Activated CD4-positive, alpha-beta memory T cell treated with anti-CD3 and anti-CD28 coated beads for 36 hours (primary cell): Measurements from ENCODE around the gene NLRP14. TPM values are rescaled to one million over a fixed set of nuclear protein-coding genes. Genes with fewer than 3 reads are reported as not detected.

Experiments
- CTCF ChIA-PET: fragments of 350-600 bp; sonication (Branson Sonifier 250); formaldehyde crosslinking; loops from one replicate; lab custom pipeline; 2021; ENCODE audit warnings: antibody characterized with exemption, inconsistent platforms; lab: Charles Lee
- POLR2A ChIA-PET: fragments of 350-600 bp; sonication (Branson Sonifier 250); formaldehyde crosslinking; loops from one replicate; lab custom pipeline; 2021; ENCODE audit warnings: antibody characterized with exemption; lab: Charles Lee
- DNase-seq: peaks from one replicate; pipeline ENCODE4 v3.0.0-alpha.2; 2020
- H3K27ac Mint-ChIP-seq: one replicate; pipeline ENCODE4 v1.8.0; 2021; ENCODE audit warnings: mixed read lengths
- H3K27me3 Mint-ChIP-seq: one replicate; pipeline ENCODE4 v1.8.0; 2021; ENCODE audit warnings: mixed read lengths
- H3K36me3 Mint-ChIP-seq: one replicate; pipeline ENCODE4 v1.8.0; 2021; ENCODE audit warnings: mixed read lengths
- H3K4me1 Mint-ChIP-seq: one replicate; pipeline ENCODE4 v1.8.0; 2021; ENCODE audit warnings: low read depth, mixed read lengths
- H3K4me3 Mint-ChIP-seq: one replicate; pipeline ENCODE4 v1.8.0; 2021; ENCODE audit warnings: mild to moderate bottlenecking, mixed read lengths
- H3K9me3 Mint-ChIP-seq: one replicate; pipeline ENCODE4 v1.8.0; 2021; ENCODE audit warnings: mixed read lengths
- intact Hi-C: fragments of 100-400 bp; cut with micrococcal nuclease; formaldehyde crosslinking; loops from one replicate; pipeline ENCODE4 v1.15.1; 2023
- total RNA-seq, 2 experiments: library from RNA; stranded (reverse); gene quantifications; one replicate each; pipeline ENCODE4 v1.2.3, GENCODE V29; 2021

NLRP14 gene
- total RNA-seq, 2 experiments from 2014 or later, result 0.07 TPM; not detected in 1

DNA sequence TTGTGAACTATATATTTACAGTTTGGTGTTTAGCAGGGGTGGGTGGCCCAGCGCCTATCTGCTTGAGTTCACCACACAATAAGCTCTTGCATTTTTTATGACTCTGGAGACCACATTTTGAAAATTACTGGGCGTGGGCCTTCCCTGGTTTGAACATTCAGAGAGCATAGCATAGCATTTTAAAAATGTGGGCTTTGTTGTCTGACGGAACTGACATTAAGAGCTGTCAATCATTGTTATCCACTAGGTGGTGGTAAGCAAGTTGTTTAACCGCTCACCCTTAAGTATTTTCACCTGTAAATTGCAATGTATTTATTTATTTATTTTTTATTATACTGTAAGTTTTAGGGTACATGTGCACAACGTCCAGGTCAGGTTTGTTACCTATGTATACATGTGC, 1.0 kb downstream of the NLRP14 start:
- DNase-seq, result no peak
- ChIA-PET CTCF (interaction anchor here (0.8 to 1.4 kb wide), 2 partner anchors 9 to 197 kb away, joined by 3 read pairs; no protein-coding TSS in a partner anchor), POLR2A (no interaction called here)
- intact Hi-C loops, result no loop called here
- peaks cover 25% of the 10 kb centered on the region for H3K27me3 Mint-ChIP-seq
- no peaks in the 10 kb centered on the region for H3K36me3 Mint-ChIP-seq
- H3K9me3 Mint-ChIP-seq, result no peaks in the 10 kb centered on the region
- H3K27ac Mint-ChIP-seq, result no peak overlapping the region
- H3K4me3 Mint-ChIP-seq, result no peak overlapping the region
- peaks cover 3% of the 10 kb centered on the region for H3K4me1 Mint-ChIP-seq

DNA sequence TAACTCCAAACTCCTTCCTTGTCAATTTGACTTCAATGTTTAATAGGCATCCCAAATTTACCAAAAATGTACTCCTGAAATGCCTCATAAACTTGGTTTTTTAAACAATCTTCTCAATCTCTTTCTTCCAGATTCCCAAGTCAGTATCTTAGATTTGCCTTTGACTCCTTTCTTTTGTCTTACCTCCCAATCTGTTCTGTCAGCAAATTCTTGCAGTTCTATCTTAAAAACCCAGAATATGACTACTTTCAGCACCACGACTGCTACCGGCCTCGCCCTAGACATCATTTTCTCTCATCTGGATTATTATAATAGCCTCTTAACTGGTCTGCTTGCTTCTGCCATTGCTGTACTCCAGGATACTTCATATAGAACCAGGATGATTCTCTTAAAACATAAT, 7.9 kb downstream of the NLRP14 start:
- CTCF ChIA-PET, result no interaction called here
- intact Hi-C loops, result no loop called here
- no peaks in the 10 kb centered on the region for H3K9me3 Mint-ChIP-seq
- no peak overlapping the region for H3K4me3 Mint-ChIP-seq
- H3K27me3 Mint-ChIP-seq, result peaks cover 2% of the 10 kb centered on the region
- H3K27ac Mint-ChIP-seq, result no peak overlapping the region
- H3K4me1 Mint-ChIP-seq, result no peaks in the 10 kb centered on the region
- POLR2A ChIA-PET, result no interaction called here
- DNase-seq, result no peak
- no peaks in the 10 kb centered on the region for H3K36me3 Mint-ChIP-seq

DNA sequence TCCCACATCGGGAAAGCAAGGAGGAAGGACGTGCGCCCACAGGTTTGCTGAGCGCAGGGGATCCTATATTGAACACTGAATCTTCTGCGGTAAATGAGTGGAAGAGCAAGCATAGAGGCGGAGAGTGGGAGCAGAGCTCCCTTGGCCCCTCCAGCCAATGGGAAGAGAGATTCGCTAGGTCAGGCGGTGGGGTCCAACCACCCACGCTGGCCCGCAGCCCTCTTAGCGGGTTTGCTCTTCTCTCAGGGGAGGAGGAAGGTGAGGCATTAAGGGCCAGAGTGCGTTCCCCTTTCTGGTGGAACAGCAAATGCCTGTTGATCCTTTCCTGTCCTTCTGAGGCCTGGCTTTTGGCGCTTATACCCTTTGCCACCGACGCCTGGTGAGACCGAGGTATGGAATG, 10.6 kb downstream of the NLRP14 start:
- H3K27me3 Mint-ChIP-seq, result peaks cover 3% of the 10 kb centered on the region
- H3K36me3 Mint-ChIP-seq, result no peaks in the 10 kb centered on the region
- POLR2A ChIA-PET, result no interaction called here
- intact Hi-C loops, result no loop called here
- no peaks in the 10 kb centered on the region for H3K9me3 Mint-ChIP-seq
- no peaks in the 10 kb centered on the region for H3K4me1 Mint-ChIP-seq
- CTCF ChIA-PET, result interaction anchor here (1.6 kb wide), 1 partner anchor 9 kb away, joined by 3 read pairs; no protein-coding TSS in a partner anchor
- no peak for DNase-seq
- H3K27ac Mint-ChIP-seq, result no peak overlapping the region
- H3K4me3 Mint-ChIP-seq, result no peak overlapping the region

DNA sequence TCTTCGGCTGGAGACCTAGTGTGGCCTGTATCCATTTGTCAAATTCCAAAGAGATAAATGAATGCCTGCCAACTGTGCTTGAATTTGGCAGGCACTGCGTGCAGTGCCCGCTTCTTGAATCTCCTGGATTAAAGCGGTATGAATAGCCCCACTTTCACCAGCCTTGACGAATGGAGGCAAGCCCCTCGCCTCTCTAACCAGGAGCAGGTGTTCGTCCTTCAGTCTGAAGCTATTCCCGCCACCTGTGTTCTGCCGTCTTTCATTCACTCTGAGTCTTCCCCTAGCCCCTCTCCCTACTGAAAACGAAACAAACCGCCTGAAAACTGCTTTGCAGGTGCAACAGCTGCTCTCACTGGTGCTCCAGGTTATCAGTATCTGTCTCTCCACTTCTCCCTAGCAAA, 11.2 kb downstream of the NLRP14 start:
- intact Hi-C loops, result no loop called here
- ChIA-PET POLR2A (no interaction called here), CTCF (no interaction called here)
- H3K27me3 Mint-ChIP-seq, result peaks cover 3% of the 10 kb centered on the region
- no peaks in the 10 kb centered on the region for H3K9me3 Mint-ChIP-seq
- no peak for DNase-seq
- no peak overlapping the region for H3K4me3 Mint-ChIP-seq
- no peak overlapping the region for H3K27ac Mint-ChIP-seq
- no peaks in the 10 kb centered on the region for H3K36me3 Mint-ChIP-seq
- no peaks in the 10 kb centered on the region for H3K4me1 Mint-ChIP-seq

DNA sequence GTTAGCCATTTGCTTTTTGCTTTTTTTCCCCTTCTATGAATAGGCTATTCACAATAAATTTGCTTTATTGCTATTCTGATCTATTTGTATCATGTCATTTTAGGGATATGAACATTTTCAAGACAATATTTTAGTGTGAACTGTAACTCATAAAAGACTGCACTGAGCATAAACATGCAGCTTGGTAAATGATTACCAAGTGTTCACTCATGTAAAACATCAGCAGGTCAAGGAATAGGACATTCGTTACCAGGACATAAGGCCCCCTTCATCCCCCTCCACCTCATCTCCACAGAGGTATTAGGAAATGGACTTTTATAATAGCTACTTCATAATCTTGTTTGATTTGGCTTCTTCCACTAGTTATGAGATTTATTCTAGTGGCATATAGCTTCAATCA, 12.4 kb downstream of the NLRP14 start:
- POLR2A ChIA-PET, result no interaction called here
- Mint-ChIP-seq H3K4me3 (no peak overlapping the region), H3K27me3 (peaks cover 3% of the 10 kb centered on the region), H3K4me1 (no peaks in the 10 kb centered on the region), H3K27ac (no peak overlapping the region), H3K36me3 (no peaks in the 10 kb centered on the region), H3K9me3 (no peaks in the 10 kb centered on the region)
- CTCF ChIA-PET, result no interaction called here
- intact Hi-C loops, result no loop called here
- DNase-seq, result no peak

DNA sequence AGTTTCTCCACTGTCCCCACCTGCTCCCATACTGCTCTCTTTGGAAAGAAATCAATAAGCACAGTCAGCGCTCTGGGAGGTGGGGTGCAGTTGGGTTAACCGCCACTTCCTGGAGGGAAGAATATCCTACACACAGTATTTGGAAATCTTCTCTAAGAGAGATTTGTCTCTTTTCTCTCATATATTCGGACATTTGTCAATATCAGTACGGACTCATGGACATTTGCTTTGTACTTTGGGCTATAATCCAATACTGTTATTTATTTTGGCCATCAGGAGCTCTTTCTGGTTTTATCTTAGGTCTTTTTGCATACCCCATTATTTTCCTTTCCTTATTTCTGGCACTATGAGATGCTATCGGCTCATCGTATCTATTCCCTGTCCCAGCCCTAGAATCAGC, 13.7 kb downstream of the NLRP14 start:
- no peak overlapping the region for H3K27ac Mint-ChIP-seq
- H3K9me3 Mint-ChIP-seq, result no peaks in the 10 kb centered on the region
- DNase-seq, result no peak
- CTCF ChIA-PET, result no interaction called here
- no peak overlapping the region for H3K4me3 Mint-ChIP-seq
- intact Hi-C loops, result no loop called here
- POLR2A ChIA-PET, result no interaction called here
- H3K27me3 Mint-ChIP-seq, result peaks cover 3% of the 10 kb centered on the region
- no peaks in the 10 kb centered on the region for H3K4me1 Mint-ChIP-seq
- no peaks in the 10 kb centered on the region for H3K36me3 Mint-ChIP-seq

DNA sequence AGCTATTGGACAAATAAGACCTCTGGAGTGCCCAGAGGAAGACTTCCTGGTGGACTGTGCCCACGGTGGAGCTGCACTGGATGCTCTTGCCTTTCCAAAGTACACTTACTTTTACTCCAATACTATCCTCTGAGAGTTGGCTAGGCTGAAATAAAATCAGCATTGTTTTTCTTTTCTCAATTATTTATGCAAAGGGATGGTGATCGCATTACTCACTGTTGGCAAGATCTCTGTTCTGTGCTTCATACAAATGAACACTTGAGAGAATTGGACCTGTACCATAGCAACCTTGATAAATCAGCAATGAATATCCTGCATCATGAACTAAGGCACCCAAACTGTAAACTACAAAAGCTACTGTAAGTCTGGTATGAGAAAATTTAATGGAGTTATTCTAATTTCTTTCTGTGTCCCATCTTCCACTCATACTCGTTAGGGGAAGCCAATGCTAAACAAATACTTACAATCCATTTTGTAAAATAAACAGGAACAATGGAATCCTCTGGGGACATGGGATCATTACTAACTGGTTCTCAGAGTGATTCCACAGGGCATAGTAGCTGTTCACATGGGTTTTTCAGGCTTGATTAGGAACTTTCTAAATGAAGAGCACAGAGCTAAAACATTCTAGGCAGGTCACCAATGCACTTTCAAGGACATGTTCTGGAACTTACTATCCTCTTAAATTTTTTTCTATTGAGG, 26.3 kb downstream of the NLRP14 start:
- H3K4me1 Mint-ChIP-seq, result no peaks in the 10 kb centered on the region
- no peaks in the 10 kb centered on the region for H3K36me3 Mint-ChIP-seq
- no peak overlapping the region for H3K27ac Mint-ChIP-seq
- ChIA-PET POLR2A (no interaction called here), CTCF (no interaction called here)
- intact Hi-C loops, result no loop called here
- H3K4me3 Mint-ChIP-seq, result no peak overlapping the region
- no peaks in the 10 kb centered on the region for H3K27me3 Mint-ChIP-seq
- DNase-seq, result no peak
- no peaks in the 10 kb centered on the region for H3K9me3 Mint-ChIP-seq

DNA sequence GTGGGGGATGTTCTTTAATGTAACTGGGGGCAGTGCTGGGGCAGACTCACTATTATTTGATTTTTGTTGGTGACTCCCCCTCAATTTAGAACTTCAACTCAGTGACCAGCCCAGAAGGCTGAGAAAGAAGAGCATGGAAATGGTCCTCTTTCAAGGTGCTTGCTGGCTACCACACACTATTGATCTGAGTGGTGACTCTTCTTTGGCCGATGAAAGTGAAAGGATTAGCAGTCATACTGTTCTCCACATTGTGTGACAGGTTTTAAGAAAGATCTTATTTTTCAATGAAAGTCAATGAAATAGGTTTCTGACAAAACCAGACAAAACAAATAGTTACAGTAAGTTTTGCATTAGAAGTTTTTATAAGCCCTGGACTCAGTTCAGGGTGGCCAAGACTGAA, 29.9 kb downstream of the NLRP14 start:
- POLR2A ChIA-PET, result no interaction called here
- Mint-ChIP-seq H3K4me3 (no peak overlapping the region), H3K36me3 (no peaks in the 10 kb centered on the region), H3K27ac (no peak overlapping the region), H3K4me1 (no peaks in the 10 kb centered on the region), H3K27me3 (peaks cover 11% of the 10 kb centered on the region), H3K9me3 (no peaks in the 10 kb centered on the region)
- DNase-seq, result no peak
- CTCF ChIA-PET, result no interaction called here
- intact Hi-C loops, result no loop called here

DNA sequence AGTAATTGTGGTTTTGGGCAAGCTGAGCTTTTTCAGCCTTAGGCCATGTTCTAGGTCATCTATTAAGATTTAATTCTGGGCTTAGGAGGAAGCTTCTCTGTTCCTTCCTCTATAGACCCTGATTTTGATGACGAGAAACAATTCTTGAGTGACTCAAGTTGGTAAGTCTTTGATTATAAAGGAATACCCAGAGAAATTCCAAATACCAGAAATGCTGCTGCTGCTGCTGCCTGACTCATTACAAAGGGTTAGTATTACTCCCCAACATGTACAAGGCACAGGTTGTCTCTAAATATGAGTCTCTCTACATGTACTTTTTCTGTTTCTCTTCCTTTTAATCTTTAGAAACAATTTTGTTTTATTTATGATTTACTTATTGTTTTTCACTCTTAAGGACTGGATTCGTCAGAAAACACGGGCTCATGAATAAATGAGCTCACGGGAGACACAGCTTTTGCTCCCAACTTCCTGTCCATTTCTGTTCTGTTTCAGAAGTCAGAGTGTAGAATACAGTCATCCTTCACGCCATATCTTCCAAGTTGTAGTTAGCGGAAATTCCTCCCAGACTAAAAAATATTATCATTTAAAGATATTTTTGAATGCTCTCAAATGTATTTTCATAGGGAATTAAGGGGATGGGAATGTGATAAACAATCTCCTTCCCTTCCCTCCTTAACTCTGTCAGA, 36.7 kb downstream of the NLRP14 start:
- POLR2A ChIA-PET, result no interaction called here

DNA sequence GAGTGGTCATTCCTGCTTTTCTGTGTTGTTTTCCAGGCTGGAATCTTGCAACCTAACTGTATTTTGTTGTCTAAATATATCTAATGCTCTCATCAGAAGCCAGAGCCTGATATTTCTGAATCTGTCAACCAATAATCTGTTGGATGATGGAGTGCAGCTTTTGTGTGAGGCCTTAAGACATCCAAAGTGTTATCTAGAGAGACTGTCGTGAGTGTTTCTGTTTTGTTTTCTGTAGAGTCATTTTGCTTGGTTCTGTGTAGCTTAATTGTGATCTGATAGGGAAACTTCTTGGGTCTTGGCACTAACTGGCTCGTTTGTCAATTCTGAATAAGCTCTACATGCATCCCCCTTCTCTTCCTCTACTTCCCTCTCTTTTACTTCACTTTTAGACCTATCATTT, 37.4 kb downstream of the NLRP14 start:
- DNase-seq, result no peak
- no peaks in the 10 kb centered on the region for H3K9me3 Mint-ChIP-seq
- CTCF ChIA-PET, result interaction anchor here (1.3 kb wide), 1 partner anchor 40 kb away, joined by 3 read pairs; no protein-coding TSS in a partner anchor

More for the DNA sequence above, 36.7 kb downstream of the NLRP14 start:
- intact Hi-C loops, result no loop called here
- no peaks in the 10 kb centered on the region for H3K4me1 Mint-ChIP-seq
- H3K4me3 Mint-ChIP-seq, result no peak overlapping the region
- H3K27me3 Mint-ChIP-seq, result peaks cover 12% of the 10 kb centered on the region
- H3K9me3 Mint-ChIP-seq, result no peaks in the 10 kb centered on the region
- no peak for DNase-seq
- CTCF ChIA-PET, result interaction anchor here (1.3 kb wide), 1 partner anchor 41 kb away, joined by 3 read pairs; no protein-coding TSS in a partner anchor
- no peaks in the 10 kb centered on the region for H3K36me3 Mint-ChIP-seq
- H3K27ac Mint-ChIP-seq, result no peak overlapping the region

DNA sequence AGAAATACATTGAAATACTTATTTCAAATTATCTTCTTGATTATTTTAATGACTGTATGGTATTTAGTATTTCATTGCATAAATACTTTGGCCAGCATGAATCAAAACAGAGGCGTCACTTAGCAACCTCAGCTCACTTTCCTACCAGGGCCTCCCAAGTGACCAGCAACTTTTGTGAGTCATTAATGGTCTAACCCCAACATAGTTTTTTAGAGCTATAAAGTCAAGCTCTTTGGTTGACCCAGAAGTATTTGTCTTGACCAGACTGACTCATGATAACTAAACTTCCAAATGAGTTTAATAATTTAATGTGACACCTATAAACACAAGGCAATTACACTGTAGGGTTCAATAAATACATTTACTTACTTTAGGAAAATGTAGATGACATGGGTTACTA, 40.6 kb downstream of the NLRP14 start:
- no peak for DNase-seq
- no peaks in the 10 kb centered on the region for H3K4me1 Mint-ChIP-seq
- intact Hi-C loops, result no loop called here
- H3K4me3 Mint-ChIP-seq, result no peak overlapping the region
- ChIA-PET POLR2A (no interaction called here), CTCF (no interaction called here)
- no peak overlapping the region for H3K27ac Mint-ChIP-seq
- H3K36me3 Mint-ChIP-seq, result no peaks in the 10 kb centered on the region
- H3K27me3 Mint-ChIP-seq, result no peaks in the 10 kb centered on the region
- H3K9me3 Mint-ChIP-seq, result peaks cover 3% of the 10 kb centered on the region

More for the DNA sequence above, 37.4 kb downstream of the NLRP14 start:
- Mint-ChIP-seq H3K27me3 (peaks cover 12% of the 10 kb centered on the region), H3K4me1 (no peaks in the 10 kb centered on the region), H3K4me3 (no peak overlapping the region), H3K36me3 (no peaks in the 10 kb centered on the region), H3K27ac (no peak overlapping the region)
- POLR2A ChIA-PET, result no interaction called here
- intact Hi-C loops, result no loop called here

DNA sequence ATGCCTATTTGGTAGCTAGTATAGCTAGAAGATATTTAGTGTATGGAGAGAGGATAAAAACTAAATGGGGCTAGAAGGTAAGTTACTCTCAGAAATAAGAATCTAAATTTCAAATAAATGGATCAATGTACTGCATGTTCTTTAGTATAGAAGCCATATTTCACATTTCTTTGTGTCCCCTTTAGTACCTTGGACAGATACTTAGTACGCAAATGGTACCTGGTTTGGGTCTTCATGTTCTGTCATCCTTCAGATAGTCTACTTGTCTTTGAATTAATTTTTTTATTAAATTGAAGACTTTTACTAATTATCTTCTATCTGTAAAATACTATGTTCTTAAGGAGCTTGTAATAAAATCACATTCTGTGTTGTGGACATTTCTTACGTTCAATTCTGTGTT, 42.3 kb downstream of the NLRP14 start:
- Mint-ChIP-seq H3K4me3 (no peak overlapping the region), H3K27me3 (peaks cover 3% of the 10 kb centered on the region)
- CTCF ChIA-PET, result no interaction called here

More for the DNA sequence above, 42.3 kb downstream of the NLRP14 start:
- POLR2A ChIA-PET, result no interaction called here
- H3K36me3 Mint-ChIP-seq, result no peaks in the 10 kb centered on the region
- peaks cover 5% of the 10 kb centered on the region for H3K9me3 Mint-ChIP-seq
- H3K27ac Mint-ChIP-seq, result no peak overlapping the region
- intact Hi-C loops, result no loop called here
- DNase-seq, result no peak
- no peaks in the 10 kb centered on the region for H3K4me1 Mint-ChIP-seq
